ENCODE results near the gene NXNL1. TPM values are rescaled to one million over a fixed set of nuclear protein-coding genes. Genes with fewer than 3 reads are reported as not detected.

Gene NXNL1
- total and polyA plus RNA-seq, 7 donors, result not detected

- H3K4me1 ChIP-seq, result peaks cover 0 to 14% (median 6%) of the 10 kb centered on the region in 4 donors
- no peak overlapping the region for H3K4me3 ChIP-seq
- WGBS, 2 donors, result 97% methylated on average over 58 of the region's 58 CpGs
- no peak overlapping the region for H3K27ac ChIP-seq
- peaks cover 0 to 25% (median 4%) of the 10 kb centered on the region in 4 donors for H3K36me3 ChIP-seq
- DNase-seq, result no peak
- TF ChIP-seq POLR2A (IDR thresholded peaks at IDR 0.05), result no peak
- no peak for TF ChIP-seq POLR2AphosphoS5 (IDR thresholded peaks at IDR 0.05)
- TF ChIP-seq, protein P1, sequence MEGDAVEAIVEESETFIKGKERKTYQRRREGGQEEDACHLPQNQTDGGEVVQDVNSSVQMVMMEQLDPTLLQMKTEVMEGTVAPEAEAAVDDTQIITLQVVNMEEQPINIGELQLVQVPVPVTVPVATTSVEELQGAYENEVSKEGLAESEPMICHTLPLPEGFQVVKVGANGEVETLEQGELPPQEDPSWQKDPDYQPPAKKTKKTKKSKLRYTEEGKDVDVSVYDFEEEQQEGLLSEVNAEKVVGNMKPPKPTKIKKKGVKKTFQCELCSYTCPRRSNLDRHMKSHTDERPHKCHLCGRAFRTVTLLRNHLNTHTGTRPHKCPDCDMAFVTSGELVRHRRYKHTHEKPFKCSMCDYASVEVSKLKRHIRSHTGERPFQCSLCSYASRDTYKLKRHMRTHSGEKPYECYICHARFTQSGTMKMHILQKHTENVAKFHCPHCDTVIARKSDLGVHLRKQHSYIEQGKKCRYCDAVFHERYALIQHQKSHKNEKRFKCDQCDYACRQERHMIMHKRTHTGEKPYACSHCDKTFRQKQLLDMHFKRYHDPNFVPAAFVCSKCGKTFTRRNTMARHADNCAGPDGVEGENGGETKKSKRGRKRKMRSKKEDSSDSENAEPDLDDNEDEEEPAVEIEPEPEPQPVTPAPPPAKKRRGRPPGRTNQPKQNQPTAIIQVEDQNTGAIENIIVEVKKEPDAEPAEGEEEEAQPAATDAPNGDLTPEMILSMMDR (IDR thresholded peaks at IDR 0.05), result no peak
- TF ChIP-seq EP300 (IDR thresholded peaks at IDR 0.05), result no peak
- intact Hi-C loops (cut with DNase I), result no loop called here
- no peaks in the 10 kb centered on the region for H3K27me3 ChIP-seq
- no peaks in the 10 kb centered on the region for H3K9me3 ChIP-seq
These were observed 26.0 kb upstream of the NXNL1 start for GRCh38 chr19:17486545-17487240.

DNA sequence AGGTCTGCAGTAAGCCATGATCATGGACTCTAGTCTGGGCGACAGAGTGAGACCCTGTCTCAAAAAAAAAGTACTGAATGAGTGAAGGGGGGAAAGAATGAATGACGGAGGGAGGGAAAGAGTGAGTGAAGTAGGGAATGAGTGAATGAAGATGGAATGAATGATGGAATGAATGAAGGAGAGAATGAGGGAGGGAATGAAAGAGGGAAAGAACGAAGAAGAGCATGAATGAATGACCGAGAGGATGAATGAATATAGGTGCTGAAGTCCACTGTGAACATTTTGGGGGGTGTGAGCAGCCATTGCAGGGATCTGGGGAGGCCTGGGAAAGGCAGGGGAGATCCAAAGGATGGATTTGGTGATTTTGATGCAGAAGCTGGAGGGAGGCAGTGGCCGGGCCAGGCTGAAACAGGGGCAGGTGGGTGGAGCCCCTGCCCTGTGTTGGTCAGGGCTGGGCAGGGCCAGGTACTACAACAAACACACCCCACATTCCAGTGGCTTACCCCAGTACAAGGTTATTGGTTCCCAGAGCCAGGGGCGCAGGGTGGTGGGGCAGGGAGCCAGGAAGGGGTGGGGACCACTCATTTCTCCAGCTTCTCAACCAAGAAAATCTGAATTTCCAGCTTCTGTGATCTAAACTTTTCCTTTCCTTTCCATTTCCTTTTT lies 23.9 kb upstream of the NXNL1 start:
- no peak for TF ChIP-seq EP300 (IDR thresholded peaks at IDR 0.05)
- no peak for TF ChIP-seq POLR2AphosphoS5 (IDR thresholded peaks at IDR 0.05)
- TF ChIP-seq, protein P1 (IDR thresholded peaks at IDR 0.05), result no peak
- no peak for TF ChIP-seq POLR2A (IDR thresholded peaks at IDR 0.05)
- Histone ChIP-seq H3K27me3 (no peaks in the 10 kb centered on the region), H3K27ac (no peak overlapping the region), H3K4me1 (peaks cover 0 to 17% (median 6%) of the 10 kb centered on the region in 4 donors), H3K9me3 (no peaks in the 10 kb centered on the region), H3K4me3 (no peak overlapping the region), H3K36me3 (peaks cover 0 to 18% (median 4%) of the 10 kb centered on the region in 4 donors)
- no peak for DNase-seq
- intact Hi-C loops (cut with DNase I), result no loop called here
- 83 to 89% methylated on average over 6 of the region's 6 CpGs for WGBS, 2 donors

GRCh38 chr19:17483605-17484002 lies 22.9 kb upstream of the NXNL1 start:
- no peak overlapping the region for H3K27ac ChIP-seq

GRCh38 chr19:17482877-17483604 lies 22.3 kb upstream of the NXNL1 start:
- WGBS, 2 donors, result 77 to 89% methylated on average over 3 of the region's 3 CpGs
- no peak overlapping the region for H3K27ac ChIP-seq

More at GRCh38 chr19:17483605-17484002, 22.9 kb upstream of the NXNL1 start:
- peaks cover 0 to 18% (median 4%) of the 10 kb centered on the region in 4 donors for H3K36me3 ChIP-seq
- 93 to 95% methylated on average over 10 of the region's 10 CpGs for WGBS, 2 donors
- DNase-seq, result no peak
- no peak overlapping the region for H3K4me3 ChIP-seq
- H3K4me1 ChIP-seq, result peaks cover 0 to 13% (median 2%) of the 10 kb centered on the region in 4 donors
- H3K27me3 ChIP-seq, result no peaks in the 10 kb centered on the region
- intact Hi-C loops (cut with DNase I), result no loop called here
- H3K9me3 ChIP-seq, result no peaks in the 10 kb centered on the region
- no peak for TF ChIP-seq EP300 (IDR thresholded peaks at IDR 0.05)
- TF ChIP-seq, protein P1 (IDR thresholded peaks at IDR 0.05), result no peak
- no peak for TF ChIP-seq POLR2AphosphoS5 (IDR thresholded peaks at IDR 0.05)
- TF ChIP-seq POLR2A (IDR thresholded peaks at IDR 0.05), result no peak

More at GRCh38 chr19:17482877-17483604, 22.3 kb upstream of the NXNL1 start:
- Histone ChIP-seq H3K9me3 (no peaks in the 10 kb centered on the region), H3K36me3 (peaks cover 0 to 18% (median 4%) of the 10 kb centered on the region in 4 donors), H3K27me3 (no peaks in the 10 kb centered on the region), H3K4me1 (peaks cover 0 to 8% (median 0%) of the 10 kb centered on the region in 4 donors), H3K4me3 (no peak overlapping the region)
- TF ChIP-seq, protein P1 (IDR thresholded peaks at IDR 0.05), result no peak
- TF ChIP-seq EP300 (IDR thresholded peaks at IDR 0.05) (no peak), POLR2AphosphoS5 (IDR thresholded peaks at IDR 0.05) (no peak), POLR2A (IDR thresholded peaks at IDR 0.05) (no peak)
- intact Hi-C loops (cut with DNase I), result no loop called here
- DNase-seq, result no peak

All from sigmoid colon (tissue), 7 donors.